Small intestine (tissue), 7 donors: ENCODE data around the gene FNDC3B. TPM values are rescaled to one million over a fixed set of nuclear protein-coding genes. Genes with fewer than 3 reads are reported as not detected.

Source experiments
- DNase-seq, 2 donors: peaks; one replicate each; pipeline versions ENCODE4 v3.0.0 to v3.0.0-alpha.2; 2013
- FAIRE-seq: peaks from 2 replicates; lab custom pipeline; 2012; peaks lifted over from hg19 to GRCh38; lab: Jason Lieb, UNC
- H3K27ac ChIP-seq, 3 donors: one replicate each; pipeline ENCODE4 v1.5.1; 2013; ENCODE audit warnings: low read length in 2 of 3, mild to moderate bottlenecking in 2 of 3, control low read depth in 1 of 3, inconsistent platforms in 1 of 3, low read depth in 1 of 3, moderate library complexity in 1 of 3
- H3K27me3 ChIP-seq, 3 donors: one replicate each; pipeline ENCODE4 v1.6.1; 2013; ENCODE audit warnings: low read length in 3 of 3, inconsistent platforms in 1 of 3; ENCODE audit not compliant: control insufficient read depth in 3 of 3, insufficient read depth in 3 of 3
- H3K36me3 ChIP-seq, 3 donors: one replicate each; pipeline ENCODE4 v1.6.1; 2013; ENCODE audit warnings: low read length in 3 of 3, inconsistent platforms in 1 of 3, low read depth in 1 of 3, mild to moderate bottlenecking in 1 of 3, moderate library complexity in 1 of 3; ENCODE audit not compliant: control insufficient read depth in 3 of 3, insufficient read depth in 2 of 3
- H3K4me1 ChIP-seq, 3 donors: one replicate each; pipeline ENCODE4 v1.6.1; 2013; ENCODE audit warnings: low read length in 2 of 3, inconsistent platforms in 1 of 3, low read depth in 1 of 3, mild to moderate bottlenecking in 1 of 3, moderate library complexity in 1 of 3; ENCODE audit not compliant: control insufficient read depth in 3 of 3, insufficient read depth in 2 of 3
- H3K4me3 ChIP-seq, 3 donors: one replicate each; pipeline ENCODE4 v1.5.1; 2013; ENCODE audit warnings: low read length in 3 of 3, control low read depth in 1 of 3, inconsistent platforms in 1 of 3, low read depth in 1 of 3, mild to moderate bottlenecking in 1 of 3, moderate library complexity in 1 of 3
- H3K9me3 ChIP-seq, 2 donors: one replicate each; pipeline ENCODE4 v1.6.1; 2013; ENCODE audit warnings: low read depth in 1 of 2, low read length in 1 of 2; ENCODE audit not compliant: control insufficient read depth in 2 of 2, insufficient read depth in 1 of 2
- WGBS, 3 donors: extraction: QIAGEN DNeasy Blood & Tissue Kit; methylation state at CpG; one replicate each; pipeline ENCODE4 v1.1.7; 2013; 5-methylcytosine and 5-hydroxymethylcytosine counted together
- polyA plus RNA-seq, 4 donors: library from polyadenylated mRNA; stranded (reverse) in 3 of 4; unstranded in 1 of 4; fragments of 200-250 nt in 3 of 4; fragments of 120-200 nt in 1 of 4; gene quantifications; one replicate each; pipeline versions ENCODE4 v1.2.1 to v1.2.3, GENCODE V29; 2013
- donor health status: healthy with polysubstance abuse.
- donor health status: control.
- donor health status: control.
- donor health status: Bipolar disorder and iron deficiency.
- donor health status: healthy.

Gene FNDC3B
- polyA plus RNA-seq, 4 donors: 6.0 to 24.7 (median 10.1) TPM

DNA sequence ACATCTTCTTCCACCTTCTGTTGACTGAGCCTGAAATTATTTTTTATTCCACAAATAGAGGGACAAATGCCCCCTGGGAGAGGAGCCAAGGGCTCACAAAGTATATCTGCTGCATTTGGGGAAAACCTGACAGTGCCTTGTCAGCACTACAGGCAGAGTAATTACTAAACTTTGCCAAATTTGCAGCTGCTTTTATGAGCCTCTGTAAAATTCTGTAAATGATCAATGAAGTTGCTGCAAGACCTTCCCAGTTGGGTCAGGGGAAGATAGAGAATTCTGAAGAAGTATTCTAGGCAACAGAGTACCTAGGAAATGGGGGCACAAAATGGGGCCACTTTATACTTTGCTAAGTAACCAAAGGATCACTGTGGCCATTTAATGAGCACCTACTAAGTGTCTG, 398.3 kb downstream of the FNDC3B start:
- Histone ChIP-seq H3K27me3 (peaks cover 0 to 2% (median 0%) of the 10 kb centered on the region in 3 donors), H3K9me3 (peaks cover 0 to 5% of the 10 kb centered on the region in 2 donors), H3K4me1 (no peaks in the 10 kb centered on the region), H3K4me3 (no peak overlapping the region), H3K36me3 (no peaks in the 10 kb centered on the region), H3K27ac (no peak overlapping the region)
- DNase-seq (no peak), FAIRE-seq (no peak)

DNA sequence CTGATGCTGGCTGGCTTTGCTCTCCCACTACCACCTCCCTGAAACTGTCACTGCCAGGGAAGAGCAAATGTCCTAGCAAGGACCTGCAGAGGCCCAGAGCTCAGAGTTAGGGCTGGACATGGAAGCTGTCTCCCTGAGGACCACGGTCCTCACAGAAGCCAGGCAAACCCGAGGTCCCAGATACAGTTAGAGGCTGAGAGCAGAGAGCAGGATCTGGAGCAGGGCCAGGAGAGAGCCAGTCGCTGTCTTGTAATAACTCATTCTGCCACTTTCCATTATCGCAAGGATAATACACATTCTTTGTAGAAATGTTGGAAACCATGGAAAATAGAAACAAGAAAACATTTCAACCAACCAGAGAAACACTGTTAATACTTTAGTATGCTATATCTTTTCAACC, 398.8 kb downstream of the FNDC3B start:
- Histone ChIP-seq H3K9me3 (peaks cover 0 to under 1% of the 10 kb centered on the region in 2 donors), H3K4me3 (no peak overlapping the region), H3K4me1 (no peaks in the 10 kb centered on the region), H3K36me3 (no peaks in the 10 kb centered on the region), H3K27me3 (peaks cover 0 to 6% (median 0%) of the 10 kb centered on the region in 3 donors), H3K27ac (no peak overlapping the region)
- DNase-seq (no peak), FAIRE-seq (no peak)
- WGBS, 3 donors: 57 to 66% (median 59%) methylated on average over 4 of the region's 4 CpGs

DNA sequence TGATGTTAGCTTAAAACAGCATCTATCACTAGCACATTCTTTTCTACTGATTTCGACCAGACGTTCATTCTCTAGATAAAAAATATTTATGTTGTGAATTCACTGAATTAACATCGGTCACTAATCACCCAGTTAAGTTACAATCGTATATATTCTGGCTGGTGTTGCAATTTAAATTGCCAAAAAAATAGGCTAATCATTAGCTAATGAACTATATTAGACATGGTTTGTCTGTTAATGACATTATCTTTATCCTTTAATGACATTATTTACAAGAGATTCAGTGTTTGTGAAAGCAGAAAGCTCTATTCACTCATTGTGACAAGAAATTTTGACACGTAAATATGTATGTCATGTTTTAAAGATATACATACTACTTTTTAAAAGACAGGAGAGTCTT, 402.2 kb downstream of the FNDC3B start:
- no peak overlapping the region for H3K27ac ChIP-seq
- no peaks in the 10 kb centered on the region for H3K4me1 ChIP-seq
- no peaks in the 10 kb centered on the region for H3K9me3 ChIP-seq
- WGBS, 3 donors: 68 to 70% (median 70%) methylated on average over 5 of the region's 5 CpGs
- H3K27me3 ChIP-seq: peaks cover 0 to 11% (median 0%) of the 10 kb centered on the region in 3 donors
- DNase-seq (no peak), FAIRE-seq (no peak)
- H3K36me3 ChIP-seq: no peaks in the 10 kb centered on the region
- no peak overlapping the region for H3K4me3 ChIP-seq

GRCh38 chr3:172442606-172443005, 403.2 kb downstream of the FNDC3B start:
- Histone ChIP-seq H3K27ac (no peak overlapping the region), H3K4me3 (no peak overlapping the region), H3K4me1 (no peaks in the 10 kb centered on the region), H3K9me3 (no peaks in the 10 kb centered on the region), H3K36me3 (no peaks in the 10 kb centered on the region), H3K27me3 (peaks cover 2 to 20% (median 3%) of the 10 kb centered on the region in 3 donors)
- FAIRE-seq: no peak
- DNase-seq: no peak
- 80 to 100% (median 83%) methylated on average over 1 of the region's 1 CpG for WGBS, 3 donors

GRCh38 chr3:172444821-172445220, 405.4 kb downstream of the FNDC3B start:
- H3K27ac ChIP-seq: no peak overlapping the region
- H3K27me3 ChIP-seq: peaks cover 11 to 42% (median 25%) of the 10 kb centered on the region in 3 donors
- FAIRE-seq (no peak), DNase-seq (no peak)
- 76 to 85% (median 81%) methylated on average over 6 of the region's 6 CpGs for WGBS, 3 donors
- no peaks in the 10 kb centered on the region for H3K36me3 ChIP-seq
- no peaks in the 10 kb centered on the region for H3K9me3 ChIP-seq
- H3K4me1 ChIP-seq: no peaks in the 10 kb centered on the region
- no peak overlapping the region for H3K4me3 ChIP-seq

DNA sequence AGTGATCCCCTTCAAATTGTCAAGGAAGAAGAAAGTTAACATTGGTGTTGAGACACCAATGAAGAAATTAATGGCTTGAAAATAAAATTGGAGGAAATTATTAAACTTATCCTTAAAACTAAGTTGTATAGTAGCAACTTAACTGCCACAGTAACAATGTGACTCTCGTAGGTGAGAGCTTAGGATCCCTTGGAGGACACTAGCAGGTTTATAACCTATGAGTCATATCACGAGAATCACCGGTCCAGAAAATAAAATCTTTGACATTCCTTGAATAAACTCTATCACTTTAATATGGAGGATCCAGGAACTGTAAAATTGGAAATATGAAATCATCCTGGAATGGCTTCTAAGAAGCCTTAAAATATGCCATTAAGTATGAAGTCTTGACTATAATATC, 406.8 kb downstream of the FNDC3B start:
- peaks cover 11 to 49% (median 27%) of the 10 kb centered on the region in 3 donors for H3K27me3 ChIP-seq
- DNase-seq (no peak), FAIRE-seq (no peak)
- WGBS, 3 donors: 23 to 77% (median 42%) methylated on average over 3 of the region's 3 CpGs
- H3K9me3 ChIP-seq: no peaks in the 10 kb centered on the region
- H3K4me3 ChIP-seq: no peak overlapping the region
- no peaks in the 10 kb centered on the region for H3K4me1 ChIP-seq
- H3K36me3 ChIP-seq: no peaks in the 10 kb centered on the region
- no peak overlapping the region for H3K27ac ChIP-seq

DNA sequence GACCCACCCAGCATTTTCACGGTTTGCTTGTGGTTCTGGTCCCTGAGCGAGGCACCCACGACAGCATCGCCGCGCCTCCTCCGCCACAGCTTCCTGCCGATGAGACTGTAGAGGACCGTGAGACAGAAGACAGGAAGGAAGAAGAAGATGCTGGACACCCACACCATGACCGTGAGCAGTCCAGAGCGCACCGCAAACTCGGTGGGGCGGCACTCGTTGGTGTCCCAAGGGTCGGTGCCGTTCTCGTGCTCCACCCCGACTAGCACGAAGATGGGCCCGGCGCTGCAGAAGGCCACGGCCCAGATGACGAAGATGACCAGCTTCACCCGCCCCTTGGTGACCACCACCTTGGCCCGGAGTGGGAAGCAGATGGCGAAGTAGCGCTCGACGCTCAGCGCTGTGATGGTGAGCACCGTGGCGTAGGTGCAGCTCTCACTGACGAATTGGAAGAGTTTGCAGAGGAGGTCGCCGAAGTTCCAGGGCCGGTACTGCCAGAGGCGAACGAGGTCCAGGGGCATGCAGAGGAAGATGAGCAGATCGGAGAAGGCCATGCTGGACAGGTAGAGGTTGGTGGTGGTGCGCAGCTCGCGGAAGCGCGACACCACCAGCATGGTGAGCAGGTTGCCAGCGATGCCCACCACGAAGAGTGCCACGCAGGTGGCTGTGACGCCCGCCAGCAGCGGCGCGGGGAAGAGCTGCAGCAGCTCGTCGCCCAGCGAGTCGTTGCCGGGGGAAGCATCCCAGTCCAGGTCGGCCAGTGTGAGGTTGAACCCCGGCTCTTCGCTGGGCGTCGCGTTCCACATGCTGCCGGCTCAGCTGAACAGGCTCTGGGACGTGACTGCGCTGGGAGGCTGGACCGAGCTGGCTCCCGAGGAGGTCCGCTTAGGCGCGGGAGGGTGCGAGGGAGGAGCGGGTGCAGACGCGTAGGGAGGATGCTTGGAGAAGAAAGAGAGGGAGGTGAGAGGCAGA, 408.5 kb downstream of the FNDC3B start, which contains the start of gene GHSR:
Gene GHSR (minus strand): TSS at position 846 of the 969 bp plus-strand sequence. CDS start 43 bp downstream, at position 803.
- no peak for DNase-seq
- Histone ChIP-seq H3K4me1 (no peaks in the 10 kb centered on the region), H3K36me3 (no peaks in the 10 kb centered on the region), H3K27ac (no peak within 1 kb of the TSS), H3K9me3 (no peaks in the 10 kb centered on the region), H3K27me3 (peaks cover 11 to 52% (median 31%) of the 10 kb centered on the region in 3 donors), H3K4me3 (no peak within 1 kb of the TSS)
- 12 to 21% (median 19%) methylated on average over 70 to 76 of the region's 76 CpGs for WGBS, 3 donors
- FAIRE-seq: no peak

DNA sequence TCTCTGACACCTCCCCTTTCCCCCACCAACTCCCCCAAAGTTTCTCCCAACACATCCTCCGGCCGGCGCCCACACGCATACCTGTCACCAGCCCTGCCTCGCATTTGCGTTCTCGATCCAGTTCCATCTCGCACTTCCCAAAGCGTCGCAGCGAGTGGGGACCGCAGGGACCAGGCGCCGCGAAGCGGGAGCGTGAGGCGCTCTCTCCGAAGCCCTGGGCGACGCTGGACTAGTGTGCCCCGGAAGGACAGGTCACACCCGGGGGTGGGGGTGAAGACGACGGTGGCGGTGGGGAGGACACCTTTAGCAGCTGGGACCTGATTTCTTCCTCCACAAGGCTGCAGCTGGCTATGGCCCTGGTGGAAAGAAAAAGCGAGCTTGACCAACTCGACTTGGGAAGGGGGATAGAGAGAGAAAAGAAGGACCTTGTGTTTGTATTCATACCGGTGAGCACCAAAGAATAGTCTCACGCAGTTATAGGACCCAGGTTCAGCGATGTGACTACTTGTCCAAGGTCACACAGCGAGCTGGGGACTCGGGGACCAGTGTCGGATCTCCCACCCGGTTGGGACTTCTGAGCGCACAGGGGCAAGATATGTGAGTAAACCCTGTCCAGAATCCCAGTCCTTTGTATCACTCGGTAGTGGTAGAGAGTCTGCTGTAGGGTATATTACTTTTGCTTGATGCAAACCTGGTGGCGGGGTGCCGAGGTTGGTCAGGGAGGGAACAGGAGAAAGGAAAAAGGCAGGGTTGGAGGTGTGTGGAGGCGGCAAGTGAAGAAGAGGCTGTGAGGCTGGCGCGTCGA, 409.5 kb downstream of the FNDC3B start:
- FAIRE-seq: no peak
- WGBS, 3 donors: 10 to 17% (median 16%) methylated on average over 43 of the region's 43 CpGs
- Histone ChIP-seq H3K27ac (no peak overlapping the region), H3K9me3 (no peaks in the 10 kb centered on the region), H3K27me3 (peaks cover 11 to 50% (median 31%) of the 10 kb centered on the region in 3 donors), H3K4me1 (no peaks in the 10 kb centered on the region), H3K36me3 (no peaks in the 10 kb centered on the region), H3K4me3 (no peak overlapping the region)
- no peak for DNase-seq
